ENCODE data around the gene OR51B2. TPM values are rescaled to one million over a fixed set of nuclear protein-coding genes. Genes with fewer than 3 reads are reported as not detected.

OR51B2 gene
- total RNA-seq, 2 donors from 2014 or later, result not detected

GRCh38 chr11:5286351-5286750 is 37.7 kb downstream of the OR51B2 start:
- no peak for TF ChIP-seq CTCF (IDR thresholded peaks at IDR 0.05)
- Histone ChIP-seq H3K9me3 (no peaks in the 10 kb centered on the region), H3K27me3 (replicated peaks; ENCODE audit: insufficient read depth) (no peaks in the 10 kb centered on the region), H3K27ac (no peak overlapping the region), H3K4me3 (no peak overlapping the region), H3K4me1 (ENCODE audit: control insufficient read depth in 1 of 2, low read depth in 2 of 2) (no peaks in the 10 kb centered on the region), H3K36me3 (no peaks in the 10 kb centered on the region)
- no peak for ATAC-seq (ENCODE audit: insufficient number of reproducible peaks, low FRiP score, low read depth)
- no peak for DNase-seq (ENCODE audit: low spot score)

- no peaks in the 10 kb centered on the region for H3K36me3 ChIP-seq
- no peaks in the 10 kb centered on the region for H3K27me3 ChIP-seq (replicated peaks; ENCODE audit: insufficient read depth)
- H3K9me3 ChIP-seq, result no peaks in the 10 kb centered on the region
- DNase-seq (ENCODE audit: low spot score) (no peak), ATAC-seq (ENCODE audit: insufficient number of reproducible peaks, low FRiP score, low read depth) (no peak)
- no peak for TF ChIP-seq CTCF (IDR thresholded peaks at IDR 0.05)
- no peaks in the 10 kb centered on the region for H3K4me1 ChIP-seq (ENCODE audit: control insufficient read depth in 1 of 2, low read depth in 2 of 2)
- H3K27ac ChIP-seq, result no peak overlapping the region
- no peak overlapping the region for H3K4me3 ChIP-seq
Measured at GRCh38 chr11:5285703-5286340, 38.3 kb downstream of the OR51B2 start.

- TF ChIP-seq CTCF (IDR thresholded peaks at IDR 0.05), result no peak
- no peak overlapping the region for H3K4me3 ChIP-seq
- H3K9me3 ChIP-seq, result no peaks in the 10 kb centered on the region
- no peaks in the 10 kb centered on the region for H3K27me3 ChIP-seq (replicated peaks; ENCODE audit: insufficient read depth)
- no peaks in the 10 kb centered on the region for H3K36me3 ChIP-seq
- ATAC-seq (ENCODE audit: insufficient number of reproducible peaks, low FRiP score, low read depth) (no peak), DNase-seq (ENCODE audit: low spot score) (no peak)
- no peak overlapping the region for H3K27ac ChIP-seq
- no peaks in the 10 kb centered on the region for H3K4me1 ChIP-seq (ENCODE audit: control insufficient read depth in 1 of 2, low read depth in 2 of 2)
Measured at GRCh38 chr11:5284637-5285036, 39.5 kb downstream of the OR51B2 start.

- Histone ChIP-seq H3K27me3 (replicated peaks; ENCODE audit: insufficient read depth) (no peaks in the 10 kb centered on the region), H3K4me3 (no peak overlapping the region), H3K9me3 (no peaks in the 10 kb centered on the region), H3K4me1 (ENCODE audit: control insufficient read depth in 1 of 2, low read depth in 2 of 2) (no peaks in the 10 kb centered on the region), H3K36me3 (no peaks in the 10 kb centered on the region), H3K27ac (no peak overlapping the region)
- ATAC-seq (ENCODE audit: insufficient number of reproducible peaks, low FRiP score, low read depth) (no peak), DNase-seq (ENCODE audit: low spot score) (no peak)
- no peak for TF ChIP-seq CTCF (IDR thresholded peaks at IDR 0.05)
Measured at GRCh38 chr11:5283882-5284281, 40.2 kb downstream of the OR51B2 start.

DNA sequence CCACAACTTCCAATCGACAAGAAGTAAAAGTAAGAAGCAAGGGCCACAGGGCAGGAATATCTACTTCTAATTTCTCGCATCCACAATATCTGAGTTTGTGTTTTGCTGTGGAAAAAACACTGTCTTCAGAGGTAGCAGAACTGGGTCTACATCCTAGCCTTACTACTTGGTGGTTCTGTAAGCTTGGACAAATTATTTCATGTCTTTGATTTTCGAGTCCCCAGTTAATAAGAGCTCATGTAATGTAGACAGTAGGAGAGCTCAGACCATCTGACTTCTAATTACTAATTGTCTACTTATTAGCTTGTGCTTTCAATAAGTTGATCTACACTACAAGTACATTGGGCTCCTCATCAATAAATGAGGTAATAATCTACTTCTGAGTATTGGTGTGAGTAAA is 41.0 kb downstream of the OR51B2 start:
- Histone ChIP-seq H3K36me3 (no peaks in the 10 kb centered on the region), H3K27me3 (replicated peaks; ENCODE audit: insufficient read depth) (no peaks in the 10 kb centered on the region), H3K4me1 (ENCODE audit: control insufficient read depth in 1 of 2, low read depth in 2 of 2) (no peaks in the 10 kb centered on the region), H3K4me3 (no peak overlapping the region), H3K27ac (no peak overlapping the region), H3K9me3 (no peaks in the 10 kb centered on the region)
- TF ChIP-seq CTCF (IDR thresholded peaks at IDR 0.05), result no peak
- ATAC-seq (ENCODE audit: insufficient number of reproducible peaks, low FRiP score, low read depth), result no peak
- DNase-seq (ENCODE audit: low spot score), result no peak

All from thoracic aorta (tissue), 2 donors.